NCI-H748 (cell line): ENCODE measurements around the gene CD2BP2.
"Not testable (repeated sequence)": the region's sequence is repeated elsewhere in the genome, so short reads cannot be mapped to it uniquely, and the experiment has no call there.

Experiments
- DNase-seq: peaks from one replicate; lab custom pipeline; 2025; ENCODE audit not compliant: unreplicated experiment; lab: John Stamatoyannopoulos, UW

CD2BP2 gene

DNA sequence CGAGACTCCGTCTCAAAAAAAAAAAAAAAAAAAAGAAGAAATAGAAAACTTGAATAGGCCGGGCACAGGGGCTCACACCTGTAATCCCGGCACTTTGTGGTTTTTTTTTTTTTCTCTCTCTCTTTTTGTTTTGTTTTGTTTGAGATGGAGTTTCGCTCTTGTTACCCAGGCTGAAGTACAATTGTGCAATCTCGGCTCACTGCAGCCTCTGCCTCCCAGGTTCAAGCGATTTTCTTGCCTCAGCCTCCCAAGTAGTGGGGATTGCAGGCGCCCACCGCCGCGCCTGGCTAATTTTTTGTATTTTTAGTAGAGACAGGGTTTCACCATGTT lies 11.7 kb downstream of the CD2BP2 start:
- DNase-seq = not testable (repeated sequence)

DNA sequence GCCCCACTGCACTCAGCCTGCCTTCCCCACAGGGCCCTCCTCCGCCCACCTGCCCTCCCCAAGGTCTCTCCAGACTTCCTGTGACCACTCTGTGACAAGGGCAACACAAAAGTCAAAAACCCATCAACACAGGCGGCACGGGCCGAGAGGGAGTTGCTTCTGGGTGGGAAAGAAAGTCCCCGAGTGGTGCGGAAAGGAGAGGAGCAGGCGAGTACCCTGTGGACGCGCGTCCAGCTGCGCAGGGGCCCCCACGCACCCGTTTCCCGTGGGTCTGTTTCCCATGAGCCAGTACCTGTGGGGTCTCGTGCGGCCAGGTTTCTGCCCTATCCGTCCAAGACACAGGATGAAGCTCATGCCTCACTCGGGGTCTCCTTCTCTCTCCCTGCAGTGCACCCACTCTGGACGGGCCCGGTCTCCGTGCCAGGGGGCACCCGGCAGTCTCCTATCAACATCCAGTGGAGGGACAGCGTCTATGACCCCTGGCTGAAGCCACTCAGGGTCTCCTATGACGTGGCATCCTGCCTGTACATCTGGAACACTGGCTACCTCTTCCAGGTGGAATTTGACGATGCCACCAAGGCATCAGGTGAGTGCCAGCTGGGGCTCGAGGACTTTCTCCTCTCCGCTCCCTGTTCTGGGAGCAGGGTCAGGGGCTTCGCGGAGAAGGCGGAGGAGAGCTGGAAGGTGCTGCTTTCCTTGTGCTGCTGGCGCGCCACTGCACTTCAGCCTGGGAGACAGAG lies 12.2 kb downstream of the CD2BP2 start:
- no peak for DNase-seq

DNA sequence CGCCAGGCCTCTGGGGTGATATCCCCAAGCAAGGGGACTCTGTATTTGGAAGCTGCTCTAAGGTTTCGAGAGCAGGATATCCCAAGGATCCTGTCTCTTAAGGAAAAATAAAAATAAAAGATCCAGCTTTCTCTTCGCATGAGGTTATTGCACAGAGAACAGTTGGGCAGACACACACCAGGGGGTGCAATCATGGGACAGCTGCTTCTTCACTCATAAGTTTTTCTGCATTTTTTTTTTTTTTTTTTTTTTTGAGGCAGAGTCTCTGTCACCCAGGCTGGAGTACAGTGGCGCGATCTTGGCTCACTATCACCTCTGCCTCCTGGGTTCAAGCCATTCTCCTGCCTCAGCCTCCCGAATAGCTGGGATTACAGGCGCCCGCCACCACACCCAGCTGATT lies 13.1 kb downstream of the CD2BP2 start:
- not testable (repeated sequence) for DNase-seq

DNA sequence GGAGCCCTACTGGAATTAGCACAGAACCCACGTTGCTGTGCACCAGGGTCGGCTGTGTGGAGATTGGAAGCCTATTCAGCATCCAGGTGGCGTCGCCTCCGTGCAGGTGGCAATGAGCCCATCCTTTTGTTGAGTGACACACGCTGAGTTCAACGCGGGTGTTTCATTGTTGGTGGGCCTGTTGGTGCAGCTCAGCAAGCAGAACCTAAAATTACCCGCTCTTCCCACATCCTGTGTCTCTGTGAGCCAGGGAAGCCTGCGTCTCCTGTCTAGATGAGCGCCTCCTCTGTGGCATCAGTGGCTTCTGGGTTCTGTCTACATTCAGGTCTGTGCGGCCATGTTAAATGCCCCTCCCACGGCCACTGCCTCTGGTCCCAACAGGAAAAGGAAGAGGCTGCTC lies 14.5 kb downstream of the CD2BP2 start:
- peak; percentile 56 for DNase-seq

DNA sequence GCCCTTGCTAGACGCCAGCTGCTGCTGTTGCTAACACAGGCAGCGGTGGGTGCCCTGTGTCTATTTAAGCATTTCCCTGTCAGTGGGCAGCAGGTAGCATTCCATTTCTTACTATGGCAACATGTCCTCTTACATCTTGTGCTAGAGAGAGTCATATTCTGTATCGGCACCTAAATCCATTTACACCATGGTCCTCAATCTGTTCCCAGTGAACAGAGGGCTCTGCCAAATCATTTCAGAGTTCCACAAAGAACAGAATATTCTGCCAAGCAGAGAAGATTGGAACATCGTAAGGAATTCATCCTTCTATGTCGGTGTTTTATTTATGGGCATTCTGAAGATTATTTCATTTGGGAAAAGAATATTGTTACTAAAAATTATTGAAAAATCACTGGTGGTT lies 16.4 kb downstream of the CD2BP2 start:
- not testable (repeated sequence) for DNase-seq

DNA sequence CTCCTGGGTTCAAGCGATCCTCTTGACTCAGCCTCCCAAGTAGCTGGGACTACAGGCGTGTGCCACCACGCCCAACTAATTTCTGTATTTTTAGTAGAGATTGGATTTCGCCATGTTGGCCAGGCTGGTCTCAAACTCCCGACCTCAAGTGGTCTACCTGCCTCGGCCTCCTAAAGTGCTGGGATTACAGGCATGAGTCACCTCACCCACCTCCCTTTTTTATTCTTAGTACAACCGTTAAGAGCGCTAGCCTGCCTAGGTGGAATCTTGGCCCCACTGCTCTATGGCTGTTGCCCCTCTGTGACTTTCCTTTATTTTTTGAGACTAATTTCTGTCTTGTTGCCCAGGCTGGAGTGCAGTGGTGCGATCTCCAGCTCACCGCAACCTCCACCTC lies 17.1 kb downstream of the CD2BP2 start:
- not testable (repeated sequence) for DNase-seq

DNA sequence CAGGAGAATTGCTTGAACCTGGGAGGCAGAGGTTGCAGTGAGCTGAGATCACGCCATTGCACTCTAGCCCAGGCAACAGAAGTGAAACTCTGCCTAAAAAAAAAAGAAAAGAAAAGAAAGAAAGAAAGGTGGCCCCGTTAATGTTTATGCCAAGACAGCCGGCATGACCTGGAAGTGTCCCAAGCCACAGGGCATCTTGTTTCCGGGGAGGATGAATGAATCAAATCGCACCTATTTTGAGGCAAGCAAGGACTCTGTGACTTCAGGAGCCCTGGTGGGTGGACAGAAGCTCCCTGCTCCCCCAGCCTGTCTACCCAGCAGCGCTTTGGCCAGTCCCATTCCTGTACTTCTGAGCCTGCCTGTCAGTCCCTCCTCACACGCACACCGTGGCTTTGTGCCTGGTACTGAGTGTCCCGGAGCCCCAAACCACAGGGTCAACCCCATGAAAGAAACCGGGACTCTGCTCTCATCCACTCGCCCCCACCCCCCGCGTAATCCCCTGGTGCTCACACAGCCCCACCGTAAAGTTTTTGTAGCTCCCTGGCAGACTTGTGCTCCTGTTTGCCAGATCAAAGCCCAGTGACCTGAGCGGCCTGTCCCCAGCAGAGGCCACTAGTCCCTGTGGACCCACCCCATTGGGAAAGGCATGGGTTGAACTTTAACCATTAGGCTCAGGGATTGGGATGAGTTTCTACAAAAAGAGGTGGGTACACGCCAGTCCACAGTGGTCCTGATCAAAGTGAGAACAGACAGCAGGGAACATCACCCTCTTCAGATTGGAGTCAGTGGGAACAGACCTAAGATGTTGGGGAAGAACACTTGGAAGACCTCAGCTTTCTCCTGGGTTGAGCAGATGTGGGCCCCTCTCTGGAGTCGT lies 19.3 kb downstream of the CD2BP2 start:
- no peak for DNase-seq

DNA sequence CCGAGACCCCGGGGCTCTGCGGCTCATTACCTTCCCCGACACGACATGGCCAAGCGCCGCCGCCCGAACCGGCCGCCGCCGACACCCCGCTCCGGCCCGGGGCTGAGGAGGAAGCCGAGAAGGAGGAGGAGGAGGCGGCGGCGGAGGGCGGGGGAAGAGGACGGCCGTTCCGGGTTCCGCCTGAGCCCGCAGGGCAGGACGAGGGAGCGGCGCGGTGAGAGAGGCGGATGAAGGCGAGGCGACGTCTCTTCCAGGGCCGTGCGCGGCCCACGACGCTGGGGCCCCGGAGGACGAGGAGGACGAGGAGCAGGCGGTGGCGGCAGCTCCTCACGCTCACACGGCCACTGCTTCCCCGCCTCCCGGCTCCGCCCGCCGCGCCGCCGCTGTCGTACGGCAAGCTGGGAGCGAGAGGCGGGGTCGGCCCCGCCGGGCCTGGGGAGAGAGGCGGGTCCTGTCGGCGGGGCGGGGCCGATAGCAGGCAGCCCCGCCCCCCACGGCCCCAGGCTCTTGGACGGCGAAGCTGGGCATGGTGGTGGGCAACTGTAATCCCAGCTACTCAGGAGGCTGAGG lies 20.0 kb downstream of the CD2BP2 start:
- peak; percentile 82 for DNase-seq

DNA sequence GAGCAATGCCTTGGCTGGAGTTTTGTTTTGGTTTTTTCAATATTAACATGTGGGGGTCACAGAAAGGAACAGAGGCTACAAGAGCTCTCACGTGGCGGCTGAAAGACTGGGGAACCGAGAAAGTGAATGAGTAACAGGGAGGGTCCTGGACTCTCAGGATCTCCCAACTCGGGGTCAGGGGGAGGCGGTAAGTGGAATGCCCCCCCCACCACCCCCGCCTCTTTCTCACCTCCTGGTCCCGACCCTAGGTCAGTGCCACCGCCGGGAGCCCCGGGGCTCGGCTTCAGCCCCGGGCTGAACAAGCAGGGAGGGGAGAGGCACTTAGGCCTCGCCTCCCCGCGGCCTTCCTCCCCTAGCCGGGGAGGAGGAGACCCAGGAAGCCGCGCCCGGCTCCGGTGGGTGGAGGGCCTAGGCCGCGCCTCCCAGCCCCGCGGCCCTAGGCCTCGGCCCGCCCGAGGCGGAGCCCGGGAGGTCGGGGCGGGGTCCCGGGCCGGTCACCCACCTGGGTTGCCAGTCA lies 20.6 kb downstream of the CD2BP2 start:
- peak; percentile 75 for DNase-seq

DNA sequence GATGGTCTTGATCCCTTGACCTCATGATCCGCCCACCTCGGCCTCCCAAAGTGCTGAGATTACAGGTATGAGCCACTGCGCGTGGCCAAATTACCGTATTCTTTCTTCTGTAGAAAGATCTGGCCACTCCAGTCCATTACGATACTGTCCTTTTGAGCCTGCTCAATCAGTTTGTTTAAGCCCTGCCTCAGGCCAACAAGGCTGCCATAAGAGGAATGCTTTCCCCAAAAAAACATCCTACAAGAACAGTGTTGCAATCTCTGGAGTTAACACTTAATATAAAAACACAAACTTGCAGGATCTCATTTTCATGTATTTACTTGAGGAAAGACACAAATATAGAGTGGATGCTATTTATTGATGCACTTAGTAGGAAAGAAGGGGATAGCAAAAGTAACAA lies 30.9 kb downstream of the CD2BP2 start:
- not testable (repeated sequence) for DNase-seq

DNA sequence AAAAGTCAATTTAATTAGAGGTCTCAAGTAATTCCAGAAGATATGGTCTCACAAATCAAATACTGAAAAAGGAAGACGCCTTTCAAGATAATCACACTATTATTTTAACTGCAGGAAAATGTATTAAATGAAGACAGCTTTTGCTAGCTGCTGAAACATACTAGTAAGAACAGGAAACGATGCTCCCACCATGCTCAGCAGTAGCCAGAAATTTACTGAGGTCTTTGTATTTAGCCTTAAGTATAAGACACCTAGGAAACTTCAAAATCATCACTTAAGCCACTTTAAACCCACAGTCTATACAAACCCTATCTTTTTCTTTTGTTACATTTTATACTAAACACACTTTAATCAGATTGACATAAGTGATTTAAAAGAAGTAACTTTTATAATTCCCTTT lies 36.5 kb downstream of the CD2BP2 start:
- not testable (repeated sequence) for DNase-seq

DNA sequence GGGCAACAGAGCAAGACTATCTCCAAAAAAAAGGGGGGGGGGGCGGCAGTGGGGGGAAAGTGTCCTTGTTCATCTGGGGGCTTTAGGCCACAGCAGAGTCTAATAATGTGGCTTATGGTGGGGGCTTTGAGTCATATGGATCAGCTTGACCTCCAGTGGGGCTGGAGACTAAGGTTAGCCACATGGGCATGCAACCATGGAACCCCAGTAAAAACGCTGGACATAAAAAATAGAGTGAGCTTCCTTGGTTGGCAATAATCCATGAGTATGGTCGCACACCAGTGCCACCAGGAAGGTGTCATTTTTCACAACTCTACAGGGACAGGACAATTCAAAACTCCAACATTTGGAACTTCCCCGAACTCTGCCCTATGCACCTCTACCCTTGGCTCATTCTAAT lies 44.2 kb downstream of the CD2BP2 start:
- not testable (repeated sequence) for DNase-seq

DNA sequence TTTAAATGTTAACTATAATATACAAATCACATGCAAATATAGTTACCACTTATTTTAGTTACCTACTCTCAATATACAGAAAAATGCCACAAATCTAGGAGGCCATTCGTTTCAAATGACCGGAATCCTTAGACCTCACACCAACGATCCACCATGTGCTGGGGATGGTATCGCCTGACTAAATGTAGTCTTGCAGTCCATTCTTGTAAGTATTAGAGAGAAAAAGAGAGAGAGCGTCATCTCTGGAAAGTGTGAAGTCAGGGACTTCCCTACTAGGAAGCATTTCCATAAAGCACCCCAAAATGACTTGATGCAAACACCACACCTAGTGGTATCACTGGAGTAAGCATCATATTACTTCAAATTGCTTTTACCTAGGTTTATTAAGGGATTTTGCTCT lies 45.9 kb downstream of the CD2BP2 start:
- DNase-seq = not testable (repeated sequence)
